CD4-positive, alpha-beta T cell treated with Interferon gamma for 1 hour (primary cell): ENCODE results near the gene SNW1.
"Not testable (repeated sequence)": the region's sequence is repeated elsewhere in the genome, so short reads cannot be mapped to it uniquely, and the experiment has no call there.

ENCODE experiments used
- DNase-seq: peaks from one replicate; pipeline ENCODE4 v3.0.0-alpha.2; 2020

Gene SNW1

GRCh38 chr14:77760381-77761204 lies at the start of gene SNW1:
SNW1 (minus strand) TSS chr14:77761156; CDS start chr14:77761127, 29 bp downstream.
- DNase-seq, result peak; percentile 95

GRCh38 chr14:77809011-77809410 lies 48.1 kb upstream of the SNW1 start:
- DNase-seq, result no peak

- no peak for DNase-seq
Measured at GRCh38 chr14:77808250-77808649, 47.3 kb upstream of the SNW1 start.

GRCh38 chr14:77805706-77806105 lies 44.8 kb upstream of the SNW1 start:
- no peak for DNase-seq

GRCh38 chr14:77804592-77804991 lies 43.6 kb upstream of the SNW1 start:
- no peak for DNase-seq

GRCh38 chr14:77800814-77801213 lies 39.9 kb upstream of the SNW1 start:
- DNase-seq, result no peak

GRCh38 chr14:77799863-77800730 lies 39.1 kb upstream of the SNW1 start, which contains the start of gene ADCK1:
ADCK1 (plus strand) TSS chr14:77800109; CDS start chr14:77818979, 18,870 bp downstream.
- DNase-seq, result peak; percentile 78

- not testable (repeated sequence) for DNase-seq
Measured at GRCh38 chr14:77799456-77799855, 38.5 kb upstream of the SNW1 start.

GRCh38 chr14:77794357-77794756 lies 33.4 kb upstream of the SNW1 start:
- DNase-seq, result no peak

- DNase-seq, result not testable (repeated sequence)
Measured at GRCh38 chr14:77793255-77793654, 32.3 kb upstream of the SNW1 start.

GRCh38 chr14:77791225-77791600 lies 30.3 kb upstream of the SNW1 start:
- DNase-seq, result no peak

GRCh38 chr14:77790566-77791224 lies 29.7 kb upstream of the SNW1 start:
- DNase-seq, result no peak

- DNase-seq, result no peak
Measured at GRCh38 chr14:77786148-77786547, 25.2 kb upstream of the SNW1 start.

- DNase-seq, result no peak
Measured at GRCh38 chr14:77782202-77782601, 21.2 kb upstream of the SNW1 start.

- DNase-seq, result not testable (repeated sequence)
Measured at GRCh38 chr14:77773966-77774365, 13.0 kb upstream of the SNW1 start.

GRCh38 chr14:77768442-77769069 lies 7.6 kb upstream of the SNW1 start:
- DNase-seq, result not testable (repeated sequence)

GRCh38 chr14:77763978-77764377 lies 3.0 kb upstream of the SNW1 start:
- no peak for DNase-seq

GRCh38 chr14:77763316-77763715 lies 2.4 kb upstream of the SNW1 start:
- no peak for DNase-seq

- no peak for DNase-seq
Measured at GRCh38 chr14:77761205-77761931, 412 bp upstream of the SNW1 start.

GRCh38 chr14:77752799-77753516 lies 8.0 kb downstream of the SNW1 start:
- DNase-seq, result no peak

GRCh38 chr14:77752266-77752665 lies 8.7 kb downstream of the SNW1 start:
- DNase-seq, result no peak
